ENCODE results near the gene EID2B.
A peak's percentile ranks its signal among the peaks of the same experiment; 100 is the strongest.

The EID2B gene

DNA sequence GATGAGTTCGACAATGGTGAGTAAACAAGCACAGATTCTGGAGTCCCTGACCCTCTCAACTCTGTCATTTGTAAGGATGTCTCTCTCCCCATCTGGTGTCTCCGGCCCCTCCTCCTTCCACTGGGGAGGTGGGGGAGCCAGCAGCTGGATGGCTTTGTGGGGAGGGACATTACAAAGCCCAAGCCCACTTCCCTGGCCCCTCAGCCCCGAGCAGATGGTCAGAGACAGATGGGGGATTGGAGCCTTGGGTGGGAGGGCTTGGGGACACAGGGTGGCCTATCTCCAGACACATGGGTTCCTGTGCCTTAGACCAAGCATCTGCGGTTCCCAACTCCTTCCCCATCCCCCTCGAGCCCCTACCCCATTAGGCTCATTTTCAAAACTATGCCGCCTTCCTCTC lies 49.5 kb downstream of the EID2B start:
- DNase-seq (ENCODE audit: low read depth), result no peak
- TF ChIP-seq, protein P1, sequence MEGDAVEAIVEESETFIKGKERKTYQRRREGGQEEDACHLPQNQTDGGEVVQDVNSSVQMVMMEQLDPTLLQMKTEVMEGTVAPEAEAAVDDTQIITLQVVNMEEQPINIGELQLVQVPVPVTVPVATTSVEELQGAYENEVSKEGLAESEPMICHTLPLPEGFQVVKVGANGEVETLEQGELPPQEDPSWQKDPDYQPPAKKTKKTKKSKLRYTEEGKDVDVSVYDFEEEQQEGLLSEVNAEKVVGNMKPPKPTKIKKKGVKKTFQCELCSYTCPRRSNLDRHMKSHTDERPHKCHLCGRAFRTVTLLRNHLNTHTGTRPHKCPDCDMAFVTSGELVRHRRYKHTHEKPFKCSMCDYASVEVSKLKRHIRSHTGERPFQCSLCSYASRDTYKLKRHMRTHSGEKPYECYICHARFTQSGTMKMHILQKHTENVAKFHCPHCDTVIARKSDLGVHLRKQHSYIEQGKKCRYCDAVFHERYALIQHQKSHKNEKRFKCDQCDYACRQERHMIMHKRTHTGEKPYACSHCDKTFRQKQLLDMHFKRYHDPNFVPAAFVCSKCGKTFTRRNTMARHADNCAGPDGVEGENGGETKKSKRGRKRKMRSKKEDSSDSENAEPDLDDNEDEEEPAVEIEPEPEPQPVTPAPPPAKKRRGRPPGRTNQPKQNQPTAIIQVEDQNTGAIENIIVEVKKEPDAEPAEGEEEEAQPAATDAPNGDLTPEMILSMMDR (IDR thresholded peaks at IDR 0.05; ENCODE audit: control insufficient read depth, extremely low read depth, insufficient read depth), result no peak
- no peak overlapping the region for H3K4me3 ChIP-seq (ENCODE audit: low read depth, low read length)

DNA sequence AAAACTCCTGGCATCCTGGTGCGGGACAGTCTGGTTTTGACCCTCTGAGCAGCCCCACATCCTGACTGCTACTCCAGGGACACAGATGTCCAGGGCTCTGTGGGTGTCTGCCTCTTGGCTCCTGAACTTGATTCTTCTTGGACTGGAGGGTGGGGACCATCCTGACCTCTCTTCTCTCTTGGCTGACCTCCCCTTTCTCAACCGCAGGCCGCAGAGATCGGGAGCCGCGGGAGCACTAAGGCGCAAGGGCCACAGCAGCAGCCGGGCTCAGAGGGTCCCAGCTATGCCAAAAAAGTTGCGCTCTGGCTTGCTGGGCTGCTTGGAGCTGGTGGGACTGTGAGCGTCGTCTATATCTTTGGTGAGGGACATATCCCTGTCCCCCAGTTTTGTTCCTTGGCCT lies 51.0 kb downstream of the EID2B start:
- no peak for DNase-seq (ENCODE audit: low read depth)
- peak overlapping the region; percentile 97 for H3K4me3 ChIP-seq (ENCODE audit: low read depth, low read length)

DNA sequence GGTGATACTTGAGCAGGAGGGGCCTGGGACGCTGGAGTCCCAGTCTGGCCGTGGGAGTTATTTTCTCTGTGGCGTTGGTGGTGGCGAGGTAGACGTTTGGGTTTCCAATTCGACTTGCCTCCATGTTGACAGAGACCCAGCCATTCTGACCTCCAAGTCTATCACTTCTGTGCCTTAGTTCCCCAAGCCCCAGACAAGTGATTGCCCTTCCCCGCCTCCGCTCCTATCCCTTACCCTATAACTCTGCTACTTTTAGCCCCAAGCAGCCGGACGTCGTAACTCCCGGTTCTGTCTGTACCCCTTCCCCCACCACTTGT lies 51.5 kb downstream of the EID2B start:
- peak overlapping the region; percentile 97 for H3K4me3 ChIP-seq (ENCODE audit: low read depth, low read length)
- TF ChIP-seq, protein P1 (IDR thresholded peaks at IDR 0.05; ENCODE audit: control insufficient read depth, extremely low read depth, insufficient read depth), result no peak
- no peak for DNase-seq (ENCODE audit: low read depth)

More for the DNA sequence above, 51.0 kb downstream of the EID2B start:
- TF ChIP-seq, protein P1 (IDR thresholded peaks at IDR 0.05; ENCODE audit: control insufficient read depth, extremely low read depth, insufficient read depth), result no peak

Data from LNCaP clone FGC (cell line).